Osteocyte (in vitro differentiated cells): ENCODE data around the gene MARCHF10. TPM values are rescaled to one million over a fixed set of nuclear protein-coding genes. Genes with fewer than 3 reads are reported as not detected.

Experiments
- DNase-seq: peaks from one replicate; pipeline ENCODE4 v3.0.0; 2021; ENCODE audit warnings: mixed read lengths; ENCODE audit not compliant: unreplicated experiment; ENCODE audit errors: extremely low spot score
- H3K27ac Mint-ChIP-seq: one replicate; pipeline ENCODE4 v1.8.0; 2021; ENCODE audit warnings: mild to moderate bottlenecking, mixed read lengths; ENCODE audit not compliant: unreplicated experiment
- H3K27me3 Mint-ChIP-seq: one replicate; pipeline ENCODE4 v1.8.0; 2021; ENCODE audit warnings: mixed read lengths; ENCODE audit not compliant: unreplicated experiment
- H3K36me3 Mint-ChIP-seq: one replicate; pipeline ENCODE4 v1.8.0; 2021; ENCODE audit warnings: mixed read lengths; ENCODE audit not compliant: unreplicated experiment
- H3K4me1 Mint-ChIP-seq: one replicate; pipeline ENCODE4 v1.8.0; 2021; ENCODE audit warnings: mixed read lengths; ENCODE audit not compliant: unreplicated experiment
- H3K4me3 Mint-ChIP-seq: one replicate; pipeline ENCODE4 v1.8.0; 2021; ENCODE audit warnings: mild to moderate bottlenecking, moderate library complexity, mixed read lengths; ENCODE audit not compliant: unreplicated experiment
- H3K9me3 Mint-ChIP-seq: one replicate; pipeline ENCODE4 v1.8.0; 2021; ENCODE audit warnings: mixed read lengths; ENCODE audit not compliant: unreplicated experiment
- total RNA-seq: library from RNA; stranded (reverse); gene quantifications from 2 replicates; pipeline ENCODE4 v1.2.1, GENCODE V29; 2021
- TF ChIP-seq, protein P1 (sequence below): fragments of 200-600 bp; sonication (generic); IDR thresholded peaks from 2 replicates; pipeline ENCODE4 v1.5.0; 2021; ENCODE audit warnings: antibody characterized with exemption, mild to moderate bottlenecking, moderate library complexity

MARCHF10 gene
- total RNA-seq, 1 donor from 2014 or later = not detected

DNA sequence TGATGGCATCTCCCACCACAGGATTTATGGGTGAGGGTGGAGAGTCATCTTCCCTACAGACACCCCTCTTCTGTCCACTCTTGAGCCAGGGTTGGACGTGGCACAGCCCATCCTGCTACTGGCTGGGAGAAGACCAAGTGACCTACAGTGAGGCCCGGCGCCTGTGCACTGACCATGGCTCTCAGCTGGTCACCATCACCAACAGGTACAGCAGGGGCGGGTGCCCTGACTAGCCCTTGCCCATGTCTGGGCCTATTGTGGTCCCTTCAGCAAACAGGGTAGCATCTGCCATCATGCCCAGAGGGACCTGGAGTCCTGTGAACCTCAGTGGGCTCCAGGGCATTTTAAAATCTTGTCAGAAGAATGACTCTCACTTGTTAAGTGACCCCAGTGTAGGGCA, 132.4 kb downstream of the MARCHF10 start:
- no peaks in the 10 kb centered on the region for H3K27me3 Mint-ChIP-seq
- no peaks in the 10 kb centered on the region for H3K9me3 Mint-ChIP-seq
- no peak overlapping the region for H3K27ac Mint-ChIP-seq
- no peak for DNase-seq
- peaks cover 7% of the 10 kb centered on the region for H3K4me1 Mint-ChIP-seq
- TF ChIP-seq, protein P1, sequence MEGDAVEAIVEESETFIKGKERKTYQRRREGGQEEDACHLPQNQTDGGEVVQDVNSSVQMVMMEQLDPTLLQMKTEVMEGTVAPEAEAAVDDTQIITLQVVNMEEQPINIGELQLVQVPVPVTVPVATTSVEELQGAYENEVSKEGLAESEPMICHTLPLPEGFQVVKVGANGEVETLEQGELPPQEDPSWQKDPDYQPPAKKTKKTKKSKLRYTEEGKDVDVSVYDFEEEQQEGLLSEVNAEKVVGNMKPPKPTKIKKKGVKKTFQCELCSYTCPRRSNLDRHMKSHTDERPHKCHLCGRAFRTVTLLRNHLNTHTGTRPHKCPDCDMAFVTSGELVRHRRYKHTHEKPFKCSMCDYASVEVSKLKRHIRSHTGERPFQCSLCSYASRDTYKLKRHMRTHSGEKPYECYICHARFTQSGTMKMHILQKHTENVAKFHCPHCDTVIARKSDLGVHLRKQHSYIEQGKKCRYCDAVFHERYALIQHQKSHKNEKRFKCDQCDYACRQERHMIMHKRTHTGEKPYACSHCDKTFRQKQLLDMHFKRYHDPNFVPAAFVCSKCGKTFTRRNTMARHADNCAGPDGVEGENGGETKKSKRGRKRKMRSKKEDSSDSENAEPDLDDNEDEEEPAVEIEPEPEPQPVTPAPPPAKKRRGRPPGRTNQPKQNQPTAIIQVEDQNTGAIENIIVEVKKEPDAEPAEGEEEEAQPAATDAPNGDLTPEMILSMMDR = no peak
- no peak overlapping the region for H3K4me3 Mint-ChIP-seq
- peaks cover 37% of the 10 kb centered on the region for H3K36me3 Mint-ChIP-seq

DNA sequence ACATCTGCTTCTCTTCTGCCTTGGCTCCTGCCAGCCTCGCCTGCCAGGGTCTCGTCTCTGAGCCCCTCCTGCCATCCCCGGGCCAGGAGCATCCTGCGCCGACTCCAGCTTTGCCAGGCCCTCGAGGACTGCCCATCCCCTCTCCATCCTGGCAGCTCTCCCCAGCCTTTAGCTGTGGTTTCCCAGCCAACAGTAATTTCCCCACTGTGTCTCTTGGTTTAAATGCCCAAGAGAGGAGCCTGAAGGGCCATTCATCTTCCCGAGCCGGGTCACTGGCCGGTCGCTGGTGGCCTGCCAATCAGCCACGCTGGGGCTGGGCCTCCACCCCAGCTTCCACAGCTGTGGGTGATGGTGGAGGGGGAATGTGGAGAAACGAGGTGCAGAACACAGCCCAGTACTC, 132.9 kb downstream of the MARCHF10 start:
- H3K4me3 Mint-ChIP-seq = no peak overlapping the region
- H3K4me1 Mint-ChIP-seq = peaks cover 7% of the 10 kb centered on the region
- DNase-seq = no peak
- no peak overlapping the region for H3K27ac Mint-ChIP-seq
- peaks cover 38% of the 10 kb centered on the region for H3K36me3 Mint-ChIP-seq
- no peaks in the 10 kb centered on the region for H3K27me3 Mint-ChIP-seq
- TF ChIP-seq, protein P1 = no peak
- H3K9me3 Mint-ChIP-seq = no peaks in the 10 kb centered on the region

DNA sequence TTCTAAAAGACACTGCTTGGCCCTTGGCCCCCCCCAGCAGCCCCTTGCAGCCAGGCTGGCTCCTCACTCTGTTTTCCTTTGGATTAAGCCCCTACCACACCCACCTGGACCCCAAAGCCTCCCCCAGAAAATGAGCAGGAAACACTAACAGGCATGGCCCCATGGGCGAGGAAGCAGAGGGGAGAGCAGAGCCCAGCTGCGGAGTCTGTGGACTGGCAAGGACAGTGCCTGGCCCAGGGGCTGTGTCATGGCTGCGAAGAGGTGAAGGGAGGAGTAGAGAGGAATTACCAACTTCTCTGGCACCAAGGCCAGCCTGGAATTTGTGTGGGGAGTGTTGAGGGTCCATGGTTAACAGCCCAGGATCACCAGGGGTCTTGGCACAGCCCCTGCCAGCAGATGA, 133.3 kb downstream of the MARCHF10 start:
- TF ChIP-seq, protein P1 = no peak
- no peaks in the 10 kb centered on the region for H3K9me3 Mint-ChIP-seq
- H3K4me1 Mint-ChIP-seq = peaks cover 7% of the 10 kb centered on the region
- peaks cover 42% of the 10 kb centered on the region for H3K36me3 Mint-ChIP-seq
- no peak overlapping the region for H3K4me3 Mint-ChIP-seq
- no peaks in the 10 kb centered on the region for H3K27me3 Mint-ChIP-seq
- DNase-seq = no peak
- peak overlapping the region; percentile 27 for H3K27ac Mint-ChIP-seq

DNA sequence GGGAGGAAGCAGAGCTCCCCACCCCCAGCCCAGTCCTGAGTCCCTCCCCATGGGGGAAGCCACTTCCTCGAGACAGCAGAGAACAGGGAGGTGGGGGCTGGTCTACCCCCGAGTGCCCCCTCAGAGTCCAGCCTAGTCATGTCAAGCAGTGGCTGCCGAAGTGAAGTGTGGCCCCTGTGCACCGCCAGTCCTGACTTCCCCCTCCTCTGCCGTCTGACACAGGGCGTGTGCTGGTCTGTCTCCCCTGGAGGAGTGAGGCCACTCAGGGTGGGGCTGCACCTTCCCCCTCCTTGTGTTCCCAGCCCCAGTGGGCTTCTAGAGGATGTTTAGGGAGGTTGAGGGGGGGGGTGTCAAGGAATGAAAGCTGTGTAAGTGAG, 133.8 kb downstream of the MARCHF10 start:
- TF ChIP-seq, protein P1 = no peak
- H3K9me3 Mint-ChIP-seq = no peaks in the 10 kb centered on the region
- H3K36me3 Mint-ChIP-seq = peaks cover 42% of the 10 kb centered on the region
- no peak overlapping the region for H3K4me3 Mint-ChIP-seq
- no peak for DNase-seq
- H3K4me1 Mint-ChIP-seq = peaks cover 7% of the 10 kb centered on the region
- no peaks in the 10 kb centered on the region for H3K27me3 Mint-ChIP-seq
- H3K27ac Mint-ChIP-seq = no peak overlapping the region

DNA sequence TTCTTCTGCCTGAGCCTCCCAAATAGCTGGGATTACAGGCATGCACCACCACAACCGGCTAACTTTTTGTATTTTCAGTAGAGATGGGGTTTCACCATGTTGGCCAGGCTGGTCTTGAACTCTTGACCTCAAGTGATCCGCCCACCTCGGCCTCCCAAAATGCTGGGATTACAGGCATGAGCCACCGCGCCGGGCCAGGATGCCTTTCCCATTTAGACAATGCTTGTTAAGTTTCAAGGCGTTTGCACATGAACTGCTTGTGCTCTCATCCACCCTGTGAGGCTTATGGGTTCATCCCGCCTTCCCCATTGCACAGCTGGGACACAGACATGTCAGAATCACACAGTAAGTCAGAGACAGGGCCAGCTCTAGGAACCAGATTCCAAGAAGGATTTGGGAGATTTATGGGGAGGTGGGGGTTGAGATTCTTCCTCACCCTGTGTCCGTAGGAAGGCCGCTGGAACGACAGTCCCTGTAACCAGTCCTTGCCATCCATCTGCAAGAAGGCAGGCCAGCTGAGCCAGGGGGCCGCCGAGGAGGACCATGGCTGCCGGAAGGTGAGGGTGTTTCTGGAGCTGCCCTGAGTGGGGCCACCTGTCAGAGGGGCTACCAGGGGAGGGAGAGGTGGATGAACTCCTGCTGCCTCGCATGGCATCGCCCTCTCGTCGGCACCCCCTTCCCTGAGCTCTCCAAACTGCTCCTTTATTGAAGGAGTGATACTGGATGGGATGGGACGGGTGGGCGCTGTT, 134.3 kb downstream of the MARCHF10 start:
- TF ChIP-seq, protein P1 = no peak
- Mint-ChIP-seq H3K4me3 (no peak overlapping the region), H3K27ac (no peak overlapping the region), H3K36me3 (peaks cover 37% of the 10 kb centered on the region), H3K9me3 (no peaks in the 10 kb centered on the region), H3K27me3 (no peaks in the 10 kb centered on the region), H3K4me1 (peaks cover 7% of the 10 kb centered on the region)
- DNase-seq = no peak
